ENCODE measurements around the gene FAM174C.

FAM174C gene

GRCh38 chr19:1259206-1259875 lies 16.0 kb upstream of the FAM174C start:
- intact Hi-C loops (cut with DNase I), result no loop called here
- peak in 1 of 10 donors; percentile 34 for DNase-seq

- intact Hi-C loops (cut with DNase I), result no loop called here
- no peak for DNase-seq
Measured at GRCh38 chr19:1259876-1260748, 15.2 kb upstream of the FAM174C start.

GRCh38 chr19:1260749-1261537 lies 14.4 kb upstream of the FAM174C start:
- intact Hi-C loops (cut with DNase I), result no loop called here
- DNase-seq, result peak; percentile 91 to 100 (median 96)

- DNase-seq, result no peak
- intact Hi-C loops (cut with DNase I), result no loop called here
Measured at GRCh38 chr19:1261538-1261797, 13.9 kb upstream of the FAM174C start.

- peak in 1 of 10 donors; percentile 89 for DNase-seq
Measured at GRCh38 chr19:1261798-1262622, 13.3 kb upstream of the FAM174C start.

GRCh38 chr19:1262623-1263123 lies 12.7 kb upstream of the FAM174C start:
- no peak for DNase-seq
- intact Hi-C loops (cut with DNase I), result no loop called here

More at GRCh38 chr19:1261798-1262622, 13.3 kb upstream of the FAM174C start:
- intact Hi-C loops (cut with DNase I), result no loop called here

GRCh38 chr19:1263188-1263587 lies 12.1 kb upstream of the FAM174C start:
- no peak for DNase-seq
- intact Hi-C loops (cut with DNase I), result no loop called here

- DNase-seq, result no peak
- intact Hi-C loops (cut with DNase I), result no loop called here
Measured at GRCh38 chr19:1264801-1265614, 10.3 kb upstream of the FAM174C start.

- DNase-seq, result peak in 2 of 10 donors; percentile 85 to 88
- intact Hi-C loops (cut with DNase I), result no loop called here
Measured at GRCh38 chr19:1265615-1266128, 9.7 kb upstream of the FAM174C start.

GRCh38 chr19:1266129-1266915 lies 9.0 kb upstream of the FAM174C start:
- DNase-seq, result peak in 9 of 10 donors; percentile 57 to 97 (median 71)
- intact Hi-C loops (cut with DNase I), result no loop called here

GRCh38 chr19:1266916-1267476 lies 8.3 kb upstream of the FAM174C start:
- intact Hi-C loops (cut with DNase I), result loop anchor here (1.0 kb wide), 1 partner anchor 23 kb away; no protein-coding TSS in a partner anchor
- peak in 9 of 10 donors; percentile 61 to 96 (median 77) for DNase-seq

- peak in 1 of 10 donors; percentile 89 for DNase-seq
- intact Hi-C loops (cut with DNase I), result loop anchor here (1.0 kb wide), 2 partner anchors 18 to 23 kb away; no protein-coding TSS in a partner anchor
Measured at GRCh38 chr19:1267477-1268225, 7.7 kb upstream of the FAM174C start.

GRCh38 chr19:1268226-1269064 lies 6.9 kb upstream of the FAM174C start:
- DNase-seq, result no peak
- intact Hi-C loops (cut with DNase I), result loop anchor here (1.0 kb wide), 1 partner anchor 19 kb away; no protein-coding TSS in a partner anchor

GRCh38 chr19:1269065-1269477 lies 6.3 kb upstream of the FAM174C start, which contains the start of gene CIRBP:
Gene CIRBP, plus strand, starts transcription at chr19:1269332. Its CDS starts 1,602 bp downstream, at chr19:1270934.
- peak; percentile 99 to 100 (median 100) for DNase-seq
- intact Hi-C loops (cut with DNase I), result no loop called here

- intact Hi-C loops (cut with DNase I), result loop anchor here (10.0 kb wide), 1 partner anchor 165 kb away; the partner anchor contains the start of gene RPS15
- DNase-seq, result peak; percentile 70 to 96 (median 77)
Measured at GRCh38 chr19:1269478-1270212, 5.7 kb upstream of the FAM174C start.

Data from posterior cingulate gyrus (tissue), 11 donors.